OCI-LY1 (cell line): ENCODE measurements around the gene SPRY4.

ENCODE experiments used
- CTCF ChIP-seq: fragments of 200-600 bp; sonication (generic), shearing (Covaris generic); IDR thresholded peaks from 2 replicates; pipeline ENCODE4 v1.5.1; 2017; ENCODE audit warnings: mild to moderate bottlenecking, antibody characterized with exemption, low read length, moderate library complexity, mixed read lengths
- EZH2 ChIP-seq: fragments of 200-600 bp; sonication (generic), shearing (Covaris generic); IDR thresholded peaks from 2 replicates; pipeline ENCODE4 v1.8.0; 2017; ENCODE audit warnings: borderline replicate concordance, mixed run types, mild to moderate bottlenecking, antibody characterized with exemption, low read length, moderate library complexity, mixed read lengths

GRCh38 chr5:142316051-142316450 is 8.8 kb downstream of the SPRY4 start:
- TF ChIP-seq CTCF: no peak
- no peak for TF ChIP-seq EZH2
